HUES6 (cell line): ENCODE data around the gene CST3.

Source experiments
- H3K27ac ChIP-seq: 2 replicates; pipeline ENCODE4 v1.7.0; 2013; ENCODE audit warnings: low read depth, mild to moderate bottlenecking, low read length, inconsistent platforms
- H3K27me3 ChIP-seq: 2 replicates; pipeline ENCODE4 v1.6.1; 2013; ENCODE audit warnings: low read length; ENCODE audit not compliant: control insufficient read depth, insufficient read depth
- H3K36me3 ChIP-seq: 2 replicates; pipeline ENCODE4 v1.6.1; 2013; ENCODE audit warnings: low read length; ENCODE audit not compliant: control insufficient read depth, insufficient read depth
- H3K4me1 ChIP-seq: 2 replicates; pipeline ENCODE4 v1.6.1; 2013; ENCODE audit warnings: low read length; ENCODE audit not compliant: control insufficient read depth, insufficient read depth
- H3K4me3 ChIP-seq: 2 replicates; pipeline ENCODE4 v1.5.1; 2013; ENCODE audit warnings: low read depth, low read length
- H3K9ac ChIP-seq: one replicate; pipeline ENCODE4 v1.6.1; 2013; ENCODE audit warnings: mild to moderate bottlenecking, low read length
- H3K9me3 ChIP-seq: 2 replicates; pipeline ENCODE4 v1.6.1; 2013; ENCODE audit warnings: low read depth, low read length; ENCODE audit not compliant: control insufficient read depth, insufficient read depth

CST3 gene

DNA sequence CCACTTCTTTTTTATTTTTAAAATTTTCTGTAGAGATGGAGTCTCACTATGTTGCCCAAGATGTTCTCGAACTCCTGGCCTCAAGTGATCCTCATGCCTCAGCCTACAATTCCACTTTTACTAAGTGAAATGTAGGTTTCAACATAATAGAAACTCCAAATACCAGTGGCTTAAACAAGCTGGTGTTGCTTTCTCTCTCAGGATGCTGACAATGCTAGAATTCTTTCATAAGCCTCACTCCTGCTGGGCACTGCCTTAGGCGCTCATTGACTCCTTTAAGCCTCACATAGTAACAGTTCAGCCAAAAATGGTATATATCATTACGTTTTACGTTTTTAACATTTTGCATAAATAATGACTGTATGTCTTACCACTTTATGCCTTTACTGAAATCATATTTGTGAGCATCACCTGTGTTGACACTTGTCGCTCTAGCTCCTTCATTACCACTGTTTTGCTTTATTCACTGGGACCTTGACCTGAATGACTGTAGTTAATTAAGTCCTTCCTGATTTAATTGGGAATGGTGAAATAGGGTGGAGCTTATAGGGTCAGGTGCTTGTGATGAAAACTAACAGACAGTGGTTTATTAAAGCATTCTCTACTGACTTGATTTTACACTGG is 28.2 kb downstream of the CST3 start:
- Histone ChIP-seq H3K36me3 (no peaks in the 10 kb centered on the region), H3K4me1 (peaks cover 15% of the 10 kb centered on the region), H3K27me3 (no peaks in the 10 kb centered on the region; the same call in 1 of the 2 replicates), H3K4me3 (no peak overlapping the region), H3K9ac (no peak overlapping the region), H3K27ac (no peak overlapping the region), H3K9me3 (no peaks in the 10 kb centered on the region)

DNA sequence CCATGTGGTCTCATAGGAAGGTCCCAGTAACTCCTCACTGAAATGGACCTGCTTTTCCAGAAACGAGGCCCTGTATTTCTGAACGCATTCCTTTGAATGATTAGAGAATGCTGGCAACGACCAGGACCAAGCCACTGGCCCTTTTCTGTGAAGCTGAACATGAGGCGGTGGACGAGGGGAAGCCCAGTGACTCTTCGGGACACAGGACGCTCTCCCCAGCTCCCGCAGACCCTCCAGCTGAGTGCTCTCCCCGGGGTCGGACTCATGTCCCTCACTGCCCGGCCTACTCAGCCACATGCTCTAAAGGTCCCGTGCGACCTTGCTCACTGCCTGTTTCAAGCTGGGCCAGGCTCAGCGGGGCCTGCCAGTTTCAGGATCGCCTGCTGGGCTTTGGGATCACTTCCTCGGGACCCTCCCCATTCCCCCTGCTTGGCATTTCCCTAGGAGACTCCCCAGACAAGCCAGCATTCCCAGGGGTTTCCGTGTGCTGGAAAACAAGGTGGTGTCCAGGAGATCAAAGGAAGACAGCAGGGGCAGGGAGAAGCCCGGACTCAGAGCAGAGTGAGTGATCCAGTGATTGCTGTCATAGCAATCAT is 29.4 kb downstream of the CST3 start:
- Histone ChIP-seq H3K27ac (no peak overlapping the region), H3K27me3 (no peaks in the 10 kb centered on the region; the same call in 1 of the 2 replicates), H3K36me3 (no peaks in the 10 kb centered on the region), H3K4me1 (peaks cover 15% of the 10 kb centered on the region), H3K4me3 (no peak overlapping the region), H3K9ac (no peak overlapping the region), H3K9me3 (no peaks in the 10 kb centered on the region)

DNA sequence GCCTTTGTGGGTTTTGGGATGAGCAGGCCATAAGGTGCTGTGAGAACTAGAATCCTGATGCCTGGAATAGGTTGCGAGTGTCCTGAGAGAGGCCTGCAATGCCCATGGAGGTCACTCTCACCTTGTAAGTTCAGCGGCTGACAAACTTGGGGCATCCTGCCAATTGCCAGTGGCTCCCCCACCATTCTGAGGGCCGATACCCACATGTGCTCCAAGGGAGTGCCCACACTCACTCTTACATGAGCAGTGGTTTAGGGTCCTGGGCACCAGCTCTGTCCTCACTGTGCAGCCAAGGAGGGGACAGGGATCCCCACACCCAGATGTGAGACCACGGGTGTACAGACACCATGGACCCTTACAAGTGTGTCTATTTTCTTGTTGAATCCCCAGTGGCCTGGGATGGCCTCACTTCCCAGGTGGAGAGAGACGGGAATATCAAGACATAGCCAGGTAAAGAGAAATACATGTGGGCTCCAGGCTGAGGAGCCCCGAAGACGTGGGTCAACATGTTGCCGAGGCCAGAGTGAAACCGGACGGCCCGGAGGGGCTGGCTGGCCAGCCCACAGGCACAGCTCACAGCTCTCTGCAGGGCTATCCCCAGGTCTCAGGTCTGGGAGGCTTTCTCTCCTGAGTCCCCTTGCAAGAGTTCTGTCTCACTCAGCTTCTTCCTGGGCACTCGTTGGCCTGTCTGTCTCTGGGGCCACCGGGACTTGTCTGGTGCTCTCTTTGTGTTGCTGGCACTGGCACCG is 30.1 kb downstream of the CST3 start:
- Histone ChIP-seq H3K9me3 (no peaks in the 10 kb centered on the region), H3K27me3 (no peaks in the 10 kb centered on the region; the same call in 1 of the 2 replicates), H3K4me3 (no peak overlapping the region), H3K27ac (no peak overlapping the region), H3K9ac (no peak overlapping the region), H3K4me1 (peaks cover 15% of the 10 kb centered on the region), H3K36me3 (no peaks in the 10 kb centered on the region)

DNA sequence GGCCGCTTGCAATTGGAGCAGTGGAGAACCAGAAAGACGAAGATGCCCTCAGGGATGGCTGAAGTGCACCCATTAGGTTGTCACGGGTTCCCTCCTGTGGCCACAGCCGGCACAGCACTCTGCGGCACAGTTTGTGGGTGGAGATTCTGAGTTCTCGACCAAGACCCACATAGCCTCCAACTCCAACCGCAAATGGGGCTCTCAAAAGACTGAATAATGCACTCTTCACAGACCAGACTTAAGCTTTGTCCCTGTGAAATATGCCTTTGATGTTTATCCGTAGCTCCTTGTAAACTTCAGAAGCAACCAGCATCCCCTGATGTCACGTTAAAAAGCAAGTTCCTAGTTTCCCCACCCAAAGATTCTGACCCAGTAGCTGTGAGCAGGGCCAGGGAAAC is 31.1 kb downstream of the CST3 start:
- Histone ChIP-seq H3K4me3 (no peak overlapping the region), H3K4me1 (peaks cover 15% of the 10 kb centered on the region), H3K27me3 (no peaks in the 10 kb centered on the region; the same call in 1 of the 2 replicates), H3K36me3 (no peaks in the 10 kb centered on the region), H3K9ac (no peak overlapping the region), H3K27ac (no peak overlapping the region), H3K9me3 (no peaks in the 10 kb centered on the region)

DNA sequence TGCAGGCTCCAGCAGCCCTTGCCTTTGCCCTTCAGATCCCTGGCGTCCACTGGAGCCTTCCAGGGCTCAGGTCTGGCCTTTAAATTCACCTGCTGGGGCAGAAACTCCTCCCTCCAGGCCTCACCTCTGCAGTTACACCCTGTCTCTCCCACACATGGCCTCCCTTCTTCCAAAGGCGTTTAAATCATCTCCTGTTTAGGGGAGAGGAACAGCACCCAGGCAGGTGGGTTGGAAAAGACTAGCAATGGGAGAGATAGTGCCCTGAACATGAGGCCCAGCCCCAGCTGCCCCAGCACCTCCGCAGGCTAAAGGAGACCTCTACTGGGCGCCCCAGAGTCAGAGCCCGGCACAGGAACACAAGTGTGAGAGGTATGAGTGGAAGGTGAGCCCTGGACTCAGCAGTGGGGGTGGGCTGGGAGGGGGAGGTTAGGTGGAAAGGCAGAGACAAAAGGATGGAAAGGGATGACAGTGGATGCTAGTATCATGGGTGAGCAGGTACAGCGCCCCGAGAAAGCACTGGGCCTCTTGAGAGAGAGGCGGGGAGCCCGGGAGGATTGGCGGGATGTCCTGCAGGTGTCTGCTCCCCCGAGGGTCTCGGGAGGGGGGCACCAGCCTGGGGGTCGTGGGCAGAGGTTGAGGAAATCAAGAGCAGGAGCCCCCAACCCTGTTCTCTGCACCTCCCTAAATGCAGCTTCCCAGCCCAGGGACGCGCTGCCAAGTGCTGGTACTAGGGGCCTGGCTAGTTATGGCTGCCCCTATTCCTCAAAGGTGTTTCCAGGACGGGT is 31.7 kb downstream of the CST3 start, which contains the start of gene CST9:
CST9 (minus strand) TSS at position 51 of the 785 bp plus-strand sequence. CDS start 53 bp downstream, outside the sequence.
- no peaks in the 10 kb centered on the region for H3K9me3 ChIP-seq
- H3K4me3 ChIP-seq: no peak within 1 kb of the TSS
- H3K36me3 ChIP-seq: no peaks in the 10 kb centered on the region
- no peaks in the 10 kb centered on the region; the same call in 1 of the 2 replicates for H3K27me3 ChIP-seq
- peaks cover 15% of the 10 kb centered on the region for H3K4me1 ChIP-seq
- no peak within 1 kb of the TSS for H3K27ac ChIP-seq
- H3K9ac ChIP-seq: no peak within 1 kb of the TSS

DNA sequence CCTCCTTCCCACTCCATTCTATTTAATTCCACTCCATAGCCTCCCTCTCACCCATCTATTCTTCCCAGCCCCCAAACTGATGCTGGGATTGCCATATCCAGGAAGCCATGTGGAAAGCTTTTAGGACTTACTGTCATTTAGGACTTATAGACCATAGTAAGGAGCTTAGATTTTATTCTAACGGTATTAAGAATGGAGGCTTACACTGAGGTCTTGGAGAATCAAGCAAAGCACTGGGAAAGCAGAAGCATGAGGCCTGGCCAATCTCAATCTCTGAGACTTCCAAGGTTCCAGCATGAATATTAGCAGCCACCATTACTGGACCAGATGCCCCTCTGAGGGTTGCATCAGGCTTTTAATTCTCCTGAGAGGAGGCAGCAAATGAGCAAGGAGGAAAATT is 33.4 kb downstream of the CST3 start:
- Histone ChIP-seq H3K4me3 (no peak overlapping the region), H3K27ac (no peak overlapping the region), H3K9me3 (no peaks in the 10 kb centered on the region), H3K4me1 (peaks cover 12% of the 10 kb centered on the region), H3K36me3 (no peaks in the 10 kb centered on the region), H3K9ac (no peak overlapping the region), H3K27me3 (no peaks in the 10 kb centered on the region; the same call in 1 of the 2 replicates)

DNA sequence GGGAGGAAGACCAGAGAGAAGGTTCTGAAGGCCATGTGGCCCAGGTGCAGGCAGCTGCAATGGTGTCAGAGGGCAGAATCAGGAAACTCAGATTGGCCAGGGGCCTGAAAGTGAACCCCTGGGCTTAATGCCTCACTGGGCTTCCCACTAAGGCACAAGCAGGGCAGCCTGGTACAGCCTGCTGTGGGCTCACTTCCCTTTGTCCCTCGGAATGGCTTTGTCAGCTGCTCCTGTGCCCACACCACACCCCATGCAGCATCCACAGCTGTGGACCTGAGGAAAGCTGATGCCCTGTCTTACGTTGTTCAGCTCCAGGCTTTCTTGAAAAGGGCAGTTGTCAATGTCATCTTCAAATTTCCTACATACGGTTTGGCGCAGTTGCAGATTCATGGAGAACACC is 34.4 kb downstream of the CST3 start:
- no peaks in the 10 kb centered on the region for H3K36me3 ChIP-seq
- no peak overlapping the region for H3K27ac ChIP-seq
- peaks cover 6% of the 10 kb centered on the region; the same call in 1 of the 2 replicates for H3K4me1 ChIP-seq

DNA sequence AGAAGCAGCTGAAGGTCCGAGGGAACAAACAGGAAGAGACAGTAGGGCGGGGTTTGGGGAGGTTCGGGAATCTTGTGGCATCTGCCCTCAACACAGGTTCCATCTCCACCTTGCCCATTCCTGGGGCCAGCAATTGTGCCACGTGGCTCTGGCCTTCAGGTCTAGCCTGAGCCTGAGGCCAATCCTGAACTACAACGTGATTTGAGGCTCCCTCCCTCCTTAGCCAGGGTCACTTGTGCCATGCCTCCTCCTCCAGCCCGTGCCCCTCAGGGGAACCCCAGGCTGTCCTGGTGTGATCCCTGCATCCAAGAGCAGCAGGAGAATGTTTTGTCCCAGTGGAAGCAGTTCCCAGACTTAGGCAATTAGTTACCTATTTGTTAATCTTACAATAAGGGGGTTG is 35.1 kb downstream of the CST3 start:
- Histone ChIP-seq H3K9me3 (no peaks in the 10 kb centered on the region), H3K9ac (no peak overlapping the region), H3K4me3 (no peak overlapping the region), H3K27me3 (no peaks in the 10 kb centered on the region; the same call in 1 of the 2 replicates), H3K36me3 (no peaks in the 10 kb centered on the region), H3K4me1 (0 out of 2 replicates have a peak, but pooled peaks cover 2% of the 10 kb centered on the region), H3K27ac (no peak overlapping the region)

More for the DNA sequence above, 34.4 kb downstream of the CST3 start:
- H3K9ac ChIP-seq: no peak overlapping the region
- H3K27me3 ChIP-seq: no peaks in the 10 kb centered on the region; the same call in 1 of the 2 replicates
- no peak overlapping the region for H3K4me3 ChIP-seq
- H3K9me3 ChIP-seq: no peaks in the 10 kb centered on the region

DNA sequence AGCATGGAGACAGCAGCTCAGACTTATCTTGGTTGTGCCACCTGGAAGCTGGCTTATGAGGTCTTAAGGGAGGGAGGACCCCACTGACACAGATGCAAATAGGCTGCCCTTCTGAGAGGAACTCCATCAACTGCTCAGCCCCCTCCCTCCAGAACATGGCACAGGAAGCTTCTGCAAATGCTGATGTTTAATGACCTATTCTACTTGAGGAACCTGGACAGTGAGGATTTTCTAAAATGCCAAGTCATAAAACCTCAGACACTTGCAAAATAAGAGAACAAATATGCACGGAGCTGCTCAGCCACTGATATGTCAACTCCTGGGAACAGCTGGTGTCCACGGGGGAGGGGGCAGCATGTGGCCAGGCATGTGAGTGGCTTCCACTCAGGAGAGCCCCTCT is 35.5 kb downstream of the CST3 start:
- no peak overlapping the region for H3K9ac ChIP-seq
- 0 out of 2 replicates have a peak, but pooled peaks cover 2% of the 10 kb centered on the region for H3K4me1 ChIP-seq
- H3K27ac ChIP-seq: no peak overlapping the region
- H3K36me3 ChIP-seq: no peaks in the 10 kb centered on the region
- no peaks in the 10 kb centered on the region; the same call in 1 of the 2 replicates for H3K27me3 ChIP-seq
- no peaks in the 10 kb centered on the region for H3K9me3 ChIP-seq
- H3K4me3 ChIP-seq: no peak overlapping the region

DNA sequence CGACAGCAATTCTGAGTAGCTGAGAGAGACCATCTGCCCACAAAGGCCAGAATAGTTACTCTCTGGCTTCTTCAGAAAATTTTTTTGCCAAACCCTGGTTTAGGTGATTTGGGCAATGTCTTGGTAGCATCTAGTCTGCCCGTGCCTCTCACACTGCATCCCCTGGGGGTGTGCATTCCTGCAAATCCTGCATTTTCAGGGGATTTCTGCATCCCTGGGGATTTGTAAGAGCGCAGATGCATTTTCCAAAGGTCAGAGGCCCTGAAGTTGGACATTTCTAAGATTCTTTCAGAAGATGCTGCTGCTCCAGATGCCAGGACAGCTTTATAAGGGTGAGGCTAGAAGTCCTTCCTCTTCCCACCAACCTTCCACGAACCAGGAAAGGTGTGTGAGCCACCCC is 36.0 kb downstream of the CST3 start:
- Histone ChIP-seq H3K27ac (no peak overlapping the region), H3K36me3 (no peaks in the 10 kb centered on the region), H3K9me3 (no peaks in the 10 kb centered on the region), H3K4me1 (0 out of 2 replicates have a peak, but pooled peaks cover 2% of the 10 kb centered on the region), H3K4me3 (no peak overlapping the region), H3K9ac (no peak overlapping the region), H3K27me3 (no peaks in the 10 kb centered on the region; the same call in 1 of the 2 replicates)
